SH-SY5Y (cell line): ENCODE results near the gene C19orf73.

Experiments used
- GATA2 ChIP-seq: IDR thresholded peaks from 2 replicates; pipeline ENCODE4 v1.6.1; 2011; ENCODE audit warnings: mild to moderate bottlenecking, low read depth, low read length
- GATA3 ChIP-seq: IDR thresholded peaks from 2 replicates; pipeline ENCODE4 v1.6.1; 2011; ENCODE audit warnings: low read depth, mild to moderate bottlenecking, low read length, moderate library complexity

DNA sequence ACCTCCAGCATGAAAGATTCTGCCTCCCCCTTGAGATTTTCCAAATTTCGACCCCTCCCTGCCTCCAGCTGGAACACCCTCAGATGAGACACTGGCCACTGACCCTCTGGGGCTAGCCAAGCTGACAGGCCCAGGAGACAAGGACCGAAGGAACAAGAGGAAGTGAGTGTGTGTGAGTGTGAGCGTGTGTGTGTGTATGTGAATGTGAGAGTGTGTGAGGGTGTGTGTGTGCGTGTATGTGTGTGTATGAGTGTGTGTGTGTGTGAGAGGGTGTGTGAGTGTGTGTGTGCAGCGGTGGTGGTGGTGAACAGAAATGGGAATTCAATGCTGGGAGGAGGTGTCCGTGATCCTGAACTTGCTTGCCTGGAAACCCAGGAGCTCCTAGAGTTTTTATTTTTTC lies 22.4 kb upstream of the C19orf73 start:
- TF ChIP-seq GATA3: no peak
- TF ChIP-seq GATA2: no peak
